GM18909 (cell line): ENCODE results near the gene EXOC7.

Experiments used
- ATAC-seq: cut with Tn5 transposase; IDR thresholded peaks from one replicate; pipeline ENCODE4 v1.9.1; 2021; ENCODE audit warnings: mild to moderate bottlenecking; ENCODE audit not compliant: unreplicated experiment, poor library complexity

The EXOC7 gene

DNA sequence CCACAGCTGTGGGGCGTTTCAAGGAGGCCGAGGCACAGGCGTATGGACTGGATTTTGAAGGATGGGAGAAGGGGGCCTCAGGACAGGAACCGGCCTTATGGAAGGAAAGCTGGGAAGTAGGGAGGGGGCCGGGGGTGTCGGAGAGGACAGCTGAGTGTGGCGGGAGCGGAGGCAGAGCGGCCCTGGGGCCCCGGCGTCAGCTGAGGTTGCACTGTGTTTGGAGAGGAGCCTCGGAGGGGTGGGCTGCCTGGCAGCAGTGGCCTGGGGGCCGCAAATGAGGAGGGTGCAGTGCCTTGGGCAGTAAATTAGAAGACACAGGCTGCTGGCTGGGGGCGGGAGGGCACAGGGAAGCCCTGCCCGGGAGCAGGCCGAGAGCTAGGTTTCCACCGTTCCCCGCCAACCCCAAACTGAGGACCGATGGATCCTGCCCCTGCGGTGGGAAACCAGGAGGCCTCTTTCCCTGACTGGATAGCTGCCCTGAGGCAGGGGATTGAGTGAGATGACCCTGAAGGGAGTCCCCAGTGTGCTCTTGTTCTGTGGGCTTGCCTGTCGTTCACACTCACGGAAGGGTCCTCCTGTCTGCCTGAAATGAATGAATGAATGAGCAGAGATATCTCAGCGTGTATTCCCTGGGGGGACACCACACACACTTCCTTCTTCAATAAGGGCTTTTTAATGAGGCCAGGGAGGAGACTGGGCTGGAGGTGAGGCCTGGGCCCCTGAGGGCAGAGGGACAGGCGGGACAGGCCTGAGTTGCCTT, 19.0 kb upstream of the EXOC7 start:
- no peak for ATAC-seq

DNA sequence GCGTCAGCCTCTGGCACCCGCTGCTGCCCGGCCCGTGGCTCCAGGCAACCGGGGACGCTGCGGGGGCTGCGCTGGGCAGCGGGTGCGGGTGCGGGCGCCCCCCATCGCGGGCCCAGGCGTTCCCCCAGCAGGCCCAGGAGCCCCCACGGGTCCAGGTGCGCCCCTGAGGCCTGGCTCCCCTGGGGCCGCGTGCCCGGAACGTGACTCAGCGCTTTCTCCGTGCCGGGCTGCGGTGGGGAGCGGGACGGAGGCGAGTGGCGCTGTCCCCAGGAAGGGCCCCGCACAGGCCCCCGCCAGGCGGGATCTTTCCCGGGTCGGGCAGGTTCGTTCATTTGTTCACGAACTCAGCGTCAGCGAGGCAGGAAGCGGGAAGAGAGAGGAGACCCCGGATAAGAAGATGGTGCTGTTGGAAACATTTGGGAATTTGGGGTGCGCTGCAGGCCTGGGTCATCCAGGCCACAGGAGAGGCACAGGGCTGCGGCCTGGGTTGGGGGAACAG, 18.4 kb upstream of the EXOC7 start:
- peak; percentile 18 for ATAC-seq

DNA sequence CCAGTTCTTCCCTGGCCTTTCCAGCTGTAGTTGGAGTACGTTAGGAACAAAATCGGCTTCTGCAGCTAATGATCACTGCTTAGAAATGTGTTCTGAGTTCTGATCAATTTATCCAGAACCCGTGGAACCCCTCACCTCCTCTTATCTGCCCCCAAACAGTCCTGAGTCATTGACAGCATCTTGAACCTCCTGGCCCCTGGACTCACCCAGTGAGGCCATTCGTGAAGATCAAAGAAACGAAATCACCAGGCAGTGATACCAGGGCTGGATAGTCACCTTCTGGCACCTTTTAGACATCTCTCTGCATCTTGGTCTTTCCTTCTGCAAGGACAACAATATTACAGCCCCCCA, 17.0 kb upstream of the EXOC7 start:
- ATAC-seq = no peak

DNA sequence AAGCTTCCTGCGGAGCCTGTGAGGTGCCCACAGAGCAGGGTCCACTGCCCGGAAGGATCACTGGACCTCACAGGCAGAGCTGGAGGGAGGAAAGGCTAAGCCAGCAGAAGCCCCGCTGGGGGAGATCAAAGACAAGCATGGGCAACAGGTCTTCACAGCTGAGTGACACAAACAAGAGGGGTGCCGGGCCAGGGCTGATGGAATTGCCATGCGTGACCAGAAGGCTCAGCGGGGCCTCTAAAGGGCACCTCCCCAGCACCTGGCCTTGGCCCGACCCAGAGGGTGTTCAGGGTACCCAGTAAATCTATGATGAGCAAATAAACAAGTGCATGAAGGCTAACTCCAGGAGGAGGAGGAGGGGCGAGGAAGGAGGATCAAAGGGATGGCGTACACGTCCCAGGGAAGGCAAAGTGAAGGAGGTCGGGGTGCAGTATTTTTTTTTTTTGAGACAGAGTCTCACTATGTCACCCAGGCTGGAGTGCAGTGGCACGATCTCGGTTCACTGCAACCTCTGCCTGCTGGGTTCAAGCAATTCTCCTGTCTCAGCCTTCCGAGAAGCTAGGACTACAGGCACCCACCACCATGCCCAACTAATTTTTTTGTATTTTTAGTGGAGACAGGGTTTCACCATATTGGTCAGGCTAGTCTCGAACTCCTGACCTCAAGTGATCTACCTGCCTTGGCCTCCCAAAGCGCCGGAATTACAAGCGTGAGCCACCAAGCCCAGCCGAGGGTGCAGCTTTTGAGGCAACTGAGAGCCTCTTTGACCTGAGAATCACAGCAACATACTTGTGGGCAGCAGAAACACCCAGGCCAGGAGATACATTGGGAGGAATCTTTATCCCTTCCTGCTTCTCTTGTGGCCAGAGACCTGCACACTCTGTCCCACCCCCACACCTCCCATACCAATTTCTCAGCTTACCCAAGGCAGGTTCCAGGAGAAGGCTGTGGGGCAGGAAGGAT, 16.1 kb upstream of the EXOC7 start:
- ATAC-seq = no peak

DNA sequence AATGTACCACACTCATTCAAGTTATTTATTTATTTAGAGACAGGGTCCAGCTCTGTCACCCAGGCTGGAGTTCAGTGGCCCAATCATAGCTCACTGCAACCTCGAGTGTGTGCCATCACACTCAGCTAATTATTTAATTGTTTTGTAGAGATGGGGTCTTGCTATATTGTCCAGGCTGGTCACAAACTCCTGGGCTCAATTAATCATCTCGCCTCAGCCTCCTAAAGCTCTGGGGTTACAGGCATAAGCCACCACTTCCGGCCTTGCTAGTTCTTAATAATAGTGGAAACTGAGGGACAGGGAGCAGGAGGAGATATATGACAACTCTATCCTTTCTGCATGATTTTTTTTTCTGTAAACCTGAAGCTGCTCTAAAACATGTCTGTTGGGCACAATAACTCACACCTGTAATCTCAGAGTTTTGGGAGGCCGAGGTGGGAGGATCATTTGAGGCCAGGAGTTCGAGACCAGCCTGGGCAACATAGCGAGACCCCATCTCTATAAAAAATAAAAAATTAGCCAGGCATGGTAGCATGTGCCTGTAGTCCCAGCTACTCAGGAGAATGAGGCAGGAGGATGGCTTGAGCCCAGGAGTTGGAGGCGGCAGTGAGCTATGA, 11.7 kb upstream of the EXOC7 start:
- no peak for ATAC-seq

DNA sequence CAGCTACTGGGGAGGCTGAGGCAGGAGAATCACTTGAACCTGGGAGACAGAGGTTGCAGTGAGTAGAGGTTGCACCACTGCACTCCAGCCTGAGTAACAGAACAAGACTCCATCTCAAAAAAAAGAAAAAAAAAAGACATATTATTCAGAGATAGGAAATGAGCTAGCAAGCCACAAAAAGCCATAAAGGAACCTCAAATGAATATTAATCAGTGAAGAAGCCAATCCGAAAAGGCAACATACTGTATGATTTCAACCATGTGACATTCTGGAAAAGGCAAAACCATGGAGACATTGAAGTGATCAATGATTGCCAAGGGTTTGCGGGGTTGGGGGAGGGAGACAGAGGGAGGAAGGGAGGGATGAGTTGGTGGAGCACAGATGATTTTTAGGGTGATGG, 8.4 kb upstream of the EXOC7 start:
- no peak for ATAC-seq

DNA sequence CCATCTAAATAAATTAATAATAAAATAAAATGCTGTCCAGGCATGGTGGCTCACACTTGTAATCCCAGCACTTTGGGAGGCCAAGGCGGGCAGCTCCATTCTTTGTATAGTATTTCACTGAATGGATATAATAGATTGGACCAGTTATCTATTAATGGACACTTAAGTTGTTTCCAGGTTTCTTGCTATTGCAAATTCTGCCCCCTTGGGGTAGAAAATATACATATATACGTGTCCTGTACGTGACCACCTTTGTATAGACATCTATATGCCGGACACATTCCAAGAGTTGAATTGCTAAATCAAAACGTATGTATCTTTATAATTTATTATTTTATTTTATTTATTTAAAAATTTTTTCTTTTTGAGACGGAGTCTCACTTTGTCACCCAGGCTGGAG, 3.9 kb upstream of the EXOC7 start:
- ATAC-seq = no peak

DNA sequence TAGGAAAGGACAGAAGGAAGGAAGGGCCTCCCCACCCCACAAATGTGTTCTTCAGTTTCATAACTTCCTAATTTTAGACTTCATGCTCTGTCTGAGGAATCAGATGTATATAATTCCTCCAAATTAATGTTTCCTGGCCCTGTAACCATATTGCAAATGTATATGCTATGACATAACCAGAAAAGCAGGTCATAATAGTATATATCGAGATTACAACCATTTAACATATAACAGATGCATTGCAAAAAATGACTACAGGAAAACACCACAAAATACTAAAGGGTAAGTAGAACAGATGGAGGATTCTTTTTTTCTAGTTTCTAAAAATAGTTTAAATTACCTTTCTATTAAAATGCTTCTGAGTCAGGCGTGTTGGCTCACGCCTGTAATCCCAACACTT, 3.1 kb upstream of the EXOC7 start:
- no peak for ATAC-seq

DNA sequence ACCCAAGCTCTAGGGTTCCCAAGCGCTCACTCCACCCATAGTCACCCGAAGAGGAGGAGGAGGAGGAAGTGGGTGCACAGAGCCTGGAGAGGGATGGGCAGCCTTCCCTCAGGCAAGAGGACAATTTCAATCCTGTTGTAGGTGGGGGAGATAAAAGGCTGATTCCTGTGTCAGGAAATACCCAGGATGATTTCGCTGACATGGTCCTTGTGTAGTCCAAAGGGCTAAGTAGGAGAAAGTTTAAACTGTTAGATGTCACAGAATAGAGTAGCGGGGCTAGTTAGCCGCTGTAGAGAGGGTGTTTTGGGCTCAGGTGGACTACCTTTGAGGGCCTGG, 1.3 kb upstream of the EXOC7 start:
- no peak for ATAC-seq

DNA sequence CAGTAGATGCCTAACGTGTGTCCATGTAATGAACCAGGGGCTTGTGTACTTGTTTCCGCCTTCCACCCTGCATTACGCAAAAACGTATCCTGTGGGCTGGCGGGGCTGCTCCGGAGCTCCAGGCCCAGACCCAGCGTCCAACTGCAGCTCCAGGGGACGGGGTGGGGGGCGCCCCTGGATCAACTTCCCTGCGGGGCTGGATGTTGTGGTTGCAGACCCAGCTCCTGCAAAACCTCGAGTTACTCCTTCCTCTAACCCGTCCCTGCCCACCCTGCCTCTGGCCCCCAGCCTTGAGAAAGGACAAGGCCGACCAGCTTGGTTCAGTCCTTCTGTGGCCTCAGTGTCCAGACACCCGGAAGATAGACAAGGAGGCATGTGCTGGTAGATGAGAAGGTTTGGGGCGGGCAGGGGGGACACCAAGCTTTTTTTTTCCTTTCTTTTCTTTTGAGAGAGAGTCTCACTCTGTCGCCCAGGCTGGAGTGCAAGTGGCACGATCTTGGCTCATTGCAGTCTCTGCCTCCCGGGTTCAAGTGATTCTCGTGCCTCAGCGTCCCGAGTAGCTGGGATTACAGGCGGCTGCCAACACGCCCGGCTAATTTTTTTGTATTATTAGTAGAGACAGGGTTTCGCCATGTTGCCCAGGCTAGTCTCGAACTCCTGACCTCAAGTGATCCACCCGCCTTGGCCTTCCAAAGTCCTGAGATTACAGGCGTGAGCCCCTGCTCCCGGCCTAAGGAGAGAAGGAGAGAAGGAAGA, 731 bp upstream of the EXOC7 start:
- ATAC-seq = no peak

DNA sequence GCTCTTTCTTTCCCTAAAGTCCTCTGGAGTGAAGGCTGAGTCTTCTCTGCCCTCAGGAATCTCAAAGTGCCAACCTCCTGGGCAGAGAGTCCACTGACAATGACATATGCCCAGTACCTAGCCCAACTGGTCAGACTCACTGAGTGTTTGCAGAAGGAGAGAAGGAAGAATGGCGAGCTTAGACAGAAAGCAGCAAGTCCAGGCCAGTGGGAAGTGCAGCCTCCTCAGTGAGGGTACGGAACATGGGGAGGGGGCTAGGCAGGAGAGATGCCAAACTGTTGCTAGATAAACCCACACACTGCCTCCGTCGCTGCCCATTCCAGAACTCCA, 678 bp downstream of the EXOC7 start:
- peak; percentile 2 for ATAC-seq

DNA sequence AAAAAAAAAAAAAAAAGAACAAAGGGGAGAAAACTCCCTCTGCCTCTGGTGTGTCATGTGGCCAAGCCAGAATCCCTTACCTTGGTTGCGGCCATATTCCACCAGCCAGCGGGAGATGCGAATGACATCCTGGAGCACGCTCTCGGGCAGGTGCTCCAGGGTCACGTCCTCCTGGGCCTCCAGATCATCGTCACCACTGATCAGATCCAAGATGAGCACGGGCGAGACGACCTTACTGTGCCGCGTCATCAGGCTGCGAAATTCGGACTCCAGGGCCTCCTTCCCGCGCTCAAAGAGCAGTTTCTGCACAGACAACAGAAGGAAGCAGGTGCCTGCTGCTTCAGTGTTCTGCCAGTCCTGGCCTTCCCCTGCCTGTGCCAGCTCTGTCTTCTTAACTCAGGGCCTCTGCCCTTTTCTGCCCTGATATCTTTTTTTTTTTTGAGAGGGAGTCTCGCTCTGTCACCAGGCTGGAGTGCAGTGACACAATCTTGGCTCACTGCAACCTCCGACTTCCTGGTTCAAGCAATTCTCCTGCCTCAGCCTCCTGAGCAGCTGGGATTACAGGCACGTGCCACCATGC, 5.8 kb downstream of the EXOC7 start:
- ATAC-seq = no peak

DNA sequence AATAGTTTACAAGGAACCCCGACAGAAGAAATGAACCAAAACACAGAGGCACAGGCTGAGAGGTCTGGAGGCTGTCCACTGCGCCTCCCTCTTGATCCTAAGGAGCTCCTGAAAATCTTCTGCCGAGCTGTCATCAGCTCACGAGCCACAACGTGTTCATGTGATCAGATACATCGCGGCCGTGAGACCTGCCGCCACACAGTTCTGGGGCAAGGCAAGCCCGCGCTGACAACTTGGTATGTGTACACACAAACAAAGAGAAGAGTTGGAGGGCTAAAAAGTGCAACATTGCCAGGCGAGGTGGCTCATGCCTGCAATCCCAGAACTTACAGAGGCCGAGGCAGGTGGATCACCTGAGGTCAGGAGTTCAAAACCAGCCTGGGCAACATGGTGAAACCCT, 7.6 kb downstream of the EXOC7 start:
- ATAC-seq = no peak

DNA sequence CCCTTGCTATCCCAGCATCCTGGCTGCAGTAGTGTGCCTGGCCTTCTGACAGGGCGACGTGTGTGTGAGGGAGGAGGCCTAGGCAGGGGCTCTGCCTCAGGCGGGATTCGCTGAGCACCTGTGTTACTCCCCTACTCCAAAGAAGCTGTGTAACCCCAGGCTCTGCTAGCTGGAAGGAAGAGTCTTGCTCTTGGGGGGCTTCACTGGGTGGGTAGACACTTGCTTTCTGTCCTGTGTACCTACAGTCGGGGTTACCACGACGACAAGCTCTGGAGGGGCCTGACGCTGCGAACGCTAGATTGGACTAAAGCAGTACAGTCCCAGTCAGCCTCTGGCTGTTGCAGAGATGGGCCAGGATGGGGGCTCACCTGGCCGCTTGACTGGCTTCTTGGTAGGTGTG, 9.5 kb downstream of the EXOC7 start:
- no peak for ATAC-seq

DNA sequence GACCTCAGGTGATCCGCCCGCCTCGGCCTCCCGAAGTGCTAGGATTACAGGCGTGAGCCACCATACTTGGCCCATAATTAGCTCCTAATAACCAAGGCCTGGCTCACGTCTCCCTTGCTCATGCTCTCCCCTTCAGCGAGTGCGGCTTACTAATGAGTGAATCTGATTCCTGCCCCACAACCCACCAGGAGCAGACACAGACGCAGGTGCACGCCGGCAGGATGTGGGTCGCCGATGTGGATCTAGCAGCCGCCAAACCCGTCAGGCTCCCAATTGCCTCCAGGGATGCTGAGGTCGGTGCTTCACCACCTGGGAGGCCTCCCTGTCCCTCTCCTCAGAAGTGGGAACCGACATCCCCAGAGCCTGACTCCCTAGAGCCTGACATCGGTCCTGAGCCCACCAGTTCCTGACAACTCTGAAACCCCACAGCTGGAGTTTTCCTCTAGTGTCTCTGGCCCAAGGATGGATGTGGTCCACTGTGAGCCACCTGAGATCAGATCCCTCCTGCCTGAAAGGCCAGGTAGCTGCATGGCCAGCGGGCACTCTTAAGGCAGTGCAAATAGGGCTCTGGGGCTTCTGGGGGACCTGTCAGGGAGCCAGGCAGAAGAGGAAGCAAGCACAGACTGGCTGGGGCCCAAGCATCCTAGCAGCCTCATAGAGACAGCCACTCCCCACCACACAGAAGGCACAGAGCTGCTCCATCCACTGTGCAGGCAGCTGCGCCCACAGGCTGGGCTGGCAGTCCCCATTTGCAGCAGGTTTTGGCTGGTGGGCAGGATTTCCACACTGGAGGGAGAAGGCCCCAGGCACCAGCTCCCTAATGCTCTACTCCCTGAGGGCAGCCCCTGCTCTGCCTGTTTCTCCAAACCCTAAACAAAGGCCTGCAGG, 10.8 kb downstream of the EXOC7 start:
- no peak for ATAC-seq

DNA sequence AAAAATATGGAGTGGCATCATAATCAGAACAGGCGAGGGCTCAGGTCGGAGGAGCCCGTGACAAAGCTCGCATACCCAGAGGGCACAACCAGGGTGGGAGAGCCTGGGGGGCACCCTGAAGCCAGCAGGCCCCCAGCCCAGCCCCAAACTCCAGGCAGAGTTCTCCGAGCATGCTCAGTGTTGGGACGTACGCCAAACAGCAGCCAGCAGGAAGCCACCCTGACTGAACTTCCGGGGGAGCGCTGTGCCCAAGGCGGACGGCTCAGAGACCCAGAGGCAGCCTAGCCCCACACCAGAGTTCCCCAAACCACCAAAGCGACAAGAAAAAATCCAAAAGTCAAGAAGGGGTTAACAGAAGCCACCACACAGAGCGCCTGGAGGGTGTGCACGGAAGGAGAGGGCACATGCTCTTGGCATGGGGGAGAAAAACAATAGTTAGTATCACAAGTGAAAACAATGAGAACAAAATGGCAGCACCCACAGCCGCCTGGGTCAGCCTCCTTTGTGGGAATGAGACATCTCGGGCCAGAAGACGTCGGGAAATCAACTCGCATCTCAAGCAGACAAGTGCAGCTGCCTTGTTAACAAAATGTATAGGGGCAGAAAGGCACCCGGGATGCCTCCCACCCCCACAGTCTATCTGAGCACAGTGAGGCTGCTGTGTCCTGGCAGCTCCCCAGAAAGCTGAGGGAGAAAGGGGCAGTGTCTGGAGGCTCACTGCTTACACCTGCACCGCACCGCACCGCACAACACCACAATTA, 11.9 kb downstream of the EXOC7 start:
- no peak for ATAC-seq

DNA sequence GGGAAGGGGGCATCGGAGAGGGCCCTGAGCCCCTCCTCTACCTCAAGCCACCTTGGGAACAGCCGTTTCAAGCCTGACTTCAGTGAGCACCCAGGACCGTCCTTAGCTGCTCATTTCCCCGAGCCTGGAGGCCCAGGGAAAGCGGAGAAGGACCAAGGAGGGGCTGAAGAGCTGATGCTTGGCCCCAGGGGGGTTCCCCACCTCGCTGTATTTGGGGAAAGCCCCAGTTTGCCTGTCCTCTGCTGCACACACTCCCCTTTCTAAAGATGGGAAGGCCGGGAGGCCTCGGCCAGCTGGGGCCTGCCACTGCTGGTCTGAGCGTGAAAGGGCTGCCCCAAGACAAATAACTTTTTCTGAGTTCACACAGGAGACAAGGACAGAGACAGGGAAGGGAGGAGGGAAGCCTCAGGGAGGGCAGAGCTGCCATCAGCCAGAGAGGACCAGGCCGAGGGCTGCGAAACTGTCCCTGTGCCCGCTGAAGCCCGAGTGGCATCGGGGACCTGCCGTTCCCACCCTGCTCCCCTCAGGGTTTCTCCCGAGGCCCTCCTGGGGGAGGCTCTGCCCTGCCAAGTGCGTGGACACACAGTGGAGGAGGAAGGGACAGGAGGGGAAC, 13.0 kb downstream of the EXOC7 start:
- no peak for ATAC-seq
